ENCODE measurements around the gene CPTP. TPM values are rescaled to one million over a fixed set of nuclear protein-coding genes. Genes with fewer than 3 reads are reported as not detected.

The CPTP gene
- total and polyA plus RNA-seq, 2 of the 13 experiments (the other 11 are each of a cell fraction or from before 2014, with no cell fraction given) = 5.5 to 9.3 TPM

GRCh38 chr1:1358433-1359271 lies 34.0 kb downstream of the CPTP start, which contains the start of gene MXRA8 (continued):
- TF ChIP-seq BATF2 (CRISPR knock-in tag; IDR thresholded peaks at IDR 0.05) (no peak), PAX8 (CRISPR knock-in tag; IDR thresholded peaks at IDR 0.05; ENCODE audit: borderline replicate concordance) (0 out of 2 replicates have a peak, but pooled peaks have one; percentile 26), DR1 (CRISPR knock-in tag; IDR thresholded peaks at IDR 0.05) (no peak), NR2F6 (IDR thresholded peaks at IDR 0.05) (peak; percentile 51; the same call in 1 of the 2 replicates), NR2F6 (CRISPR knock-in tag; IDR thresholded peaks at IDR 0.05) (no peak; the same call in 1 of the 2 replicates), KAT8 (CRISPR knock-in tag; IDR thresholded peaks at IDR 0.05) (peak; percentile 57), ZBTB42 (CRISPR knock-in tag; IDR thresholded peaks at IDR 0.05) (0 out of 2 replicates have a peak, but pooled peaks have one; percentile 53), HOMEZ (CRISPR knock-in tag; IDR thresholded peaks at IDR 0.05; ENCODE audit: low read depth) (0 out of 2 replicates have a peak, but pooled peaks have one; percentile 10), EEA1 (CRISPR knock-in tag; IDR thresholded peaks at IDR 0.05; ENCODE audit: borderline replicate concordance) (no peak), ZNF430 (CRISPR knock-in tag; IDR thresholded peaks at IDR 0.05) (peak; percentile 82), ZKSCAN8 (CRISPR knock-in tag; IDR thresholded peaks at IDR 0.05; ENCODE audit: borderline replicate concordance) (no peak), ETV5 (CRISPR knock-in tag; IDR thresholded peaks at IDR 0.05; ENCODE audit: borderline replicate concordance) (no peak), ZNF547 (CRISPR knock-in tag; IDR thresholded peaks at IDR 0.05) (peak; percentile 15; the same call in 1 of the 2 replicates), HCFC1 (IDR thresholded peaks at IDR 0.05; ENCODE audit: low read depth, low read length) (no peak), MBNL3 (CRISPR knock-in tag; conservative IDR thresholded peaks at IDR 0.05) (no peak), SMAD9 (CRISPR knock-in tag; IDR thresholded peaks at IDR 0.05) (no peak), ZNF639 (CRISPR knock-in tag; conservative IDR thresholded peaks at IDR 0.05) (peak; percentile 61; the same call in 1 of the 2 replicates), ZFP41 (CRISPR knock-in tag; IDR thresholded peaks at IDR 0.05; ENCODE audit: borderline replicate concordance) (no peak), KDM5B (CRISPR knock-in tag; IDR thresholded peaks at IDR 0.05; ENCODE audit: borderline replicate concordance) (0 out of 2 replicates have a peak, but pooled peaks have one; percentile 12), MEF2D (CRISPR knock-in tag; IDR thresholded peaks at IDR 0.05) (no peak), ZNF234 (CRISPR knock-in tag; conservative IDR thresholded peaks at IDR 0.05) (no peak), ATAD3A (CRISPR knock-in tag; IDR thresholded peaks at IDR 0.05) (no peak), EZH2 (conservative IDR thresholded peaks at IDR 0.05; ENCODE audit: low read depth, low read length) (no peak)
- TF ChIP-seq, protein P1, sequence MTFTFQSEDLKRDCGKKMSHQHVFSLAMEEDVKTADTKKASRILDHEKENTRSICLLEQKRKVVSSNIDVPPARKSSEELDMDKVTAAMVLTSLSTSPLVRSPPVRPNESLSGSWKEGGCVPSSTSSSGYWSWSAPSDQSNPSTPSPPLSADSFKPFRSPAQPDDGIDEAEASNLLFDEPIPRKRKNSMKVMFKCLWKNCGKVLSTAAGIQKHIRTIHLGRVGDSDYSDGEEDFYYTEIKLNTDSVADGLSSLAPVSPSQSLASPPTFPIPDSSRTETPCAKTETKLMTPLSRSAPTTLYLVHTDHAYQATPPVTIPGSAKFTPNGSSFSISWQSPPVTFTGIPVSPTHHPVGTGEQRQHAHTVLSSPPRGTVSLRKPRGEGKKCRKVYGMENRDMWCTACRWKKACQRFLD (CRISPR knock-in tag; IDR thresholded peaks at IDR 0.05; ENCODE audit: borderline replicate concordance) = no peak
- TF ChIP-seq, protein P2, sequence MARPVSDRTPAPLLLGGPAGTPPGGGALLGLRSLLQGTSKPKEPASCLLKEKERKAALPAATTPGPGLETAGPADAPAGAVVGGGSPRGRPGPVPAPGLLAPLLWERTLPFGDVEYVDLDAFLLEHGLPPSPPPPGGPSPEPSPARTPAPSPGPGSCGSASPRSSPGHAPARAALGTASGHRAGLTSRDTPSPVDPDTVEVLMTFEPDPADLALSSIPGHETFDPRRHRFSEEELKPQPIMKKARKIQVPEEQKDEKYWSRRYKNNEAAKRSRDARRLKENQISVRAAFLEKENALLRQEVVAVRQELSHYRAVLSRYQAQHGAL (CRISPR knock-in tag; IDR thresholded peaks at IDR 0.05; ENCODE audit: not compliant biosample characterization) = no peak
